GM12878 (cell line): Measurements from ENCODE around the gene FBXO42. TPM values are rescaled to one million over a fixed set of nuclear protein-coding genes. Genes with fewer than 3 reads are reported as not detected.
A peak's percentile ranks its signal among the peaks of the same experiment; 100 is the strongest.

Experiments
- ATAC-seq: fragments of 200-7000 bp; cut with Tn5 transposase; 3 replicates; pipeline ENCODE4 v1.9.1; 2020; ENCODE audit warnings: mild to moderate bottlenecking, moderate library complexity
- BruUV-seq: library from RNA; stranded (reverse); fragments of 400-500 nt; replicated peaks from 2 replicates; lab custom pipeline; 2021; lab: Mats Ljungman, UMichigan
- CTCF ChIA-PET: fragments of 300-600 bp; sonication (Branson Sonifier 250); formaldehyde crosslinking; extraction: SDS; loops from one replicate; lab custom pipeline; 2021; ENCODE audit warnings: inconsistent platforms; lab: Yijun Ruan, JAX
- POLR2A ChIA-PET: fragments of 350-600 bp; formaldehyde crosslinking; extraction: SDS; loops from one replicate; lab custom pipeline; 2021; ENCODE audit warnings: inconsistent platforms; lab: Charles Lee
- RAD21 ChIA-PET: fragments of 300-600 bp; sonication (Branson Sonifier 250); formaldehyde crosslinking; loops from one replicate; lab custom pipeline; 2023; ENCODE audit warnings: antibody characterized with exemption; ENCODE audit not compliant: unreplicated experiment; lab: Charles Lee
- SMC1A ChIA-PET: fragments of 300-600 bp; sonication (Branson Sonifier 250); formaldehyde crosslinking; loops from one replicate; lab custom pipeline; 2023; ENCODE audit not compliant: unreplicated experiment, uncharacterized antibody; lab: Charles Lee
- DNase-seq: peaks from one replicate; pipeline ENCODE4 v3.0.0-alpha.2; 2011; ENCODE audit warnings: low read depth, low spot score
- FAIRE-seq: peaks from 3 replicates; lab custom pipeline; 2011; peaks lifted over from hg19 to GRCh38; lab: Jason Lieb, UNC
- H2AFZ ChIP-seq: 2 replicates; pipeline ENCODE4 v1.6.0; 2011; ENCODE audit warnings: low read depth, low read length, control low read depth; ENCODE audit not compliant: control insufficient read depth
- H3K27ac ChIP-seq: 2 replicates; pipeline ENCODE4 v1.5.1; 2011; ENCODE audit warnings: control low read depth; ENCODE audit not compliant: control insufficient read depth, insufficient read depth
- H3K27me3 ChIP-seq, 2 experiments: replicated peaks in 1 of 2; 2 replicates each; pipeline versions ENCODE4 v1.6.0 to v1.6.1; 2011; ENCODE audit warnings: low read length in 1 of 2; ENCODE audit not compliant: control insufficient read depth in 2 of 2, insufficient read depth in 2 of 2
- H3K36me3 ChIP-seq, 2 experiments: 2 replicates each; pipeline ENCODE4 v1.5.1; 2011; ENCODE audit warnings: low read length in 1 of 2; ENCODE audit not compliant: control insufficient read depth in 2 of 2, insufficient read depth in 2 of 2
- H3K4me1 ChIP-seq: 2 replicates; pipeline ENCODE4 v1.6.1; 2011; ENCODE audit warnings: mild to moderate bottlenecking, low read length, moderate library complexity, mixed read lengths; ENCODE audit not compliant: control insufficient read depth, insufficient read depth
- H3K4me2 ChIP-seq: 2 replicates; pipeline ENCODE4 v1.6.0; 2011; ENCODE audit warnings: control low read depth; ENCODE audit not compliant: control insufficient read depth, insufficient read depth
- H3K4me3 ChIP-seq: fragments of 200-600 bp; sonication (generic); 2 replicates; pipeline ENCODE4 v1.5.1; 2016
- H3K79me2 ChIP-seq: 2 replicates; pipeline ENCODE4 v1.6.0; 2011; ENCODE audit warnings: low read length; ENCODE audit not compliant: control insufficient read depth, insufficient read depth
- H3K9ac ChIP-seq: 2 replicates; pipeline ENCODE4 v1.8.0; 2011; ENCODE audit warnings: low read length, control low read depth, mixed read lengths; ENCODE audit not compliant: control insufficient read depth, insufficient read depth
- H3K9me3 ChIP-seq: replicated peaks from 3 replicates; pipeline ENCODE4 v1.5.1; 2011; ENCODE audit warnings: mild to moderate bottlenecking, low read length; ENCODE audit not compliant: control insufficient read depth, insufficient read depth
- H4K20me1 ChIP-seq: 2 replicates; pipeline ENCODE4 v1.6.0; 2011; ENCODE audit not compliant: control insufficient read depth, insufficient read depth
- BACH1 ChIP-seq: fragments of 450-650 bp; IDR thresholded peaks from 2 replicates; pipeline ENCODE4 v1.6.1; 2017; ENCODE audit warnings: mild to moderate bottlenecking, borderline replicate concordance
- CHD1 ChIP-seq: IDR thresholded peaks from 2 replicates; pipeline ENCODE4 v1.6.1; 2012; ENCODE audit warnings: low read depth, low read length, improper control_type of control experiment
- CREM ChIP-seq: IDR thresholded peaks from 2 replicates; pipeline ENCODE4 v1.6.1; 2014; ENCODE audit warnings: antibody characterized with exemption, low read depth
- E2F4 ChIP-seq: IDR thresholded peaks from 2 replicates; pipeline ENCODE4 v1.6.1; 2012; ENCODE audit warnings: low read depth, low read length, improper control_type of control experiment
- HDGF ChIP-seq: fragments of 450-650 bp; IDR thresholded peaks from 2 replicates; pipeline ENCODE4 v1.6.1; 2016; ENCODE audit warnings: antibody characterized with exemption
- JUNB ChIP-seq: IDR thresholded peaks from 2 replicates; pipeline ENCODE4 v1.6.1; 2016; ENCODE audit warnings: antibody characterized with exemption, mild to moderate bottlenecking
- JUND ChIP-seq: IDR thresholded peaks from 2 replicates; pipeline ENCODE4 v1.6.1; 2012; ENCODE audit warnings: low read depth, mild to moderate bottlenecking, low read length, improper control_type of control experiment, moderate library complexity
- POU2F2 ChIP-seq: IDR thresholded peaks from 3 replicates; pipeline ENCODE4 v1.6.1; 2011; ENCODE audit warnings: low read depth, mild to moderate bottlenecking, low read length, borderline replicate concordance
- WRNIP1 ChIP-seq: IDR thresholded peaks from 2 replicates; pipeline ENCODE4 v1.6.1; 2011; ENCODE audit warnings: low read depth, low read length, improper control_type of control experiment, borderline replicate concordance
- ZZZ3 ChIP-seq: IDR thresholded peaks from 2 replicates; pipeline ENCODE4 v1.6.1; 2011; ENCODE audit warnings: low read depth; ENCODE audit not compliant: control insufficient read depth, insufficient read length
- WGBS: methylation state at CpG from one replicate; pipeline ENCODE4 v1.1.6; 2016; ENCODE audit warnings: low lambda C conversion rate; ENCODE audit not compliant: insufficient replicate concordance, insufficient coverage; ENCODE audit errors: missing lambda C conversion rate; 5-methylcytosine and 5-hydroxymethylcytosine counted together
- in situ Hi-C: fragments of 300-500 bp; cut with MboI; formaldehyde crosslinking; loops from 9 replicates; pipeline ENCODE4 v1.14.3; 2018; ENCODE audit warnings: mixed read lengths
- intact Hi-C: fragments of 100-400 bp; cut with micrococcal nuclease; formaldehyde crosslinking; loops from one replicate; pipeline ENCODE4 v1.14.2; 2022; ENCODE audit not compliant: unreplicated experiment
- polyA plus RNA-seq, 11 experiments: library from polyadenylated mRNA; depleted of rRNA in 4 of 11; unstranded in 6 of 11; stranded (reverse) in 5 of 11; fragments of >200 nt; fragmentation: Nextera tagmentation in 4 of 11; fragmentation: Illumina TruSeq in 1 of 11; extraction: Ambion mirVana in 4 of 11; extraction: Trizol in 1 of 11; gene quantifications; 1 replicate in 1 of 11; 2 replicates in 10 of 11; pipeline versions ENCODE4 v1.2.1 to v1.2.3, GENCODE V29; 2011 to 2016; ENCODE audit warnings: inconsistent platforms in 2 of 11, missing spikeins in 2 of 11, low read depth in 1 of 11
- total RNA-seq, 4 experiments: library from RNA; depleted of rRNA in 3 of 4; stranded (reverse); fragments of >200 nt in 3 of 4; fragmentation: Illumina TruSeq in 1 of 4; extraction: Trizol in 1 of 4; gene quantifications; 2 replicates each; pipeline versions ENCODE4 v1.2.1 to v1.2.3, GENCODE V29; 2013 to 2021
- TF ChIP-seq, protein P1 (sequence below): fragments of 450-650 bp; IDR thresholded peaks from 2 replicates; pipeline ENCODE4 v1.6.1; 2016; ENCODE audit warnings: mild to moderate bottlenecking
- TF ChIP-seq, protein P2 (sequence below): IDR thresholded peaks from 2 replicates; pipeline ENCODE4 v1.6.1; 2011; ENCODE audit warnings: mild to moderate bottlenecking, low read depth, low read length, moderate library complexity; ENCODE audit not compliant: insufficient replicate concordance

Gene FBXO42
- total and polyA plus RNA-seq, 10 of the 15 experiments (the other 5 are each of a cell fraction or from before 2014, with no cell fraction given) = 6.1 to 23.8 (median 15.2) TPM

GRCh38 chr1:16221499-16221898 lies 130.8 kb downstream of the FBXO42 start:
- H2AFZ ChIP-seq = no peak overlapping the region
- H3K36me3 ChIP-seq = no peaks in the 10 kb centered on the region
- 100% methylated on average over 1 of the region's 1 CpG for WGBS
- intact Hi-C loops = no loop called here
- H3K9ac ChIP-seq = no peak overlapping the region
- in situ Hi-C loops = no loop called here
- no peaks in the 10 kb centered on the region for H3K79me2 ChIP-seq
- H3K4me2 ChIP-seq = no peak overlapping the region
- DNase-seq = no peak
- H3K27ac ChIP-seq = no peak overlapping the region
- ChIA-PET POLR2A (interaction anchor here (0.6 kb wide), 2 partner anchors 243 to 779 kb away, joined by 3 to 6 read pairs; no protein-coding TSS in a partner anchor), SMC1A (interaction anchor here (1.0 kb wide), 1 partner anchor 28 kb away, joined by 3 read pairs; no protein-coding TSS in a partner anchor), CTCF (interaction anchor here (0.9 kb wide), 1 partner anchor 142 kb away, joined by 3 read pairs; no protein-coding TSS in a partner anchor), RAD21 (interaction anchor here (1.6 kb wide), 1 partner anchor 143 kb away, joined by 4 read pairs; no protein-coding TSS in a partner anchor)
- ATAC-seq = no peak
- no TSS peak for BruUV-seq
- H3K27me3 ChIP-seq = no peaks in the 10 kb centered on the region; a peak in 2 of 4 replicates
- no peaks in the 10 kb centered on the region for H3K9me3 ChIP-seq
- TF ChIP-seq E2F4 (no peak), ZZZ3 (no peak), JUND (no peak), HDGF (0 out of 2 replicates have a peak, but pooled peaks have one; percentile 41)
- peaks cover 1% of the 10 kb centered on the region; the same call in 1 of the 2 replicates for H3K4me1 ChIP-seq
- H3K4me3 ChIP-seq = no peak overlapping the region
- H4K20me1 ChIP-seq = no peaks in the 10 kb centered on the region
- FAIRE-seq = no peak

GRCh38 chr1:16219968-16220500 lies 132.2 kb downstream of the FBXO42 start:
- no peak overlapping the region for H3K4me3 ChIP-seq
- H3K36me3 ChIP-seq = no peaks in the 10 kb centered on the region
- whole genome bisulfite sequencing = 51% methylated on average over 4 of the region's 4 CpGs
- intact Hi-C loops = no loop called here
- H3K9me3 ChIP-seq = no peaks in the 10 kb centered on the region
- ChIA-PET POLR2A (no interaction called here), CTCF (interaction anchor here (1.1 to 1.5 kb wide), 4 partner anchors 9 to 141 kb away, joined by 3 read pairs; no protein-coding TSS in a partner anchor), SMC1A (interaction anchor here (1.9 kb wide), 1 partner anchor 24 kb away, joined by 4 read pairs; no protein-coding TSS in a partner anchor), RAD21 (interaction anchor here (1.1 kb wide), 1 partner anchor 137 kb away, joined by 3 read pairs; no protein-coding TSS in a partner anchor)
- H3K79me2 ChIP-seq = no peaks in the 10 kb centered on the region
- H4K20me1 ChIP-seq = no peaks in the 10 kb centered on the region
- H2AFZ ChIP-seq = peak overlapping the region; percentile 28
- in situ Hi-C loops = no loop called here
- DNase-seq (no peak), ATAC-seq (no peak), FAIRE-seq (no peak)
- no TSS peak for BruUV-seq
- H3K27ac ChIP-seq = no peak overlapping the region
- H3K27me3 ChIP-seq = no peaks in the 10 kb centered on the region
- no peak overlapping the region for H3K9ac ChIP-seq
- no peak overlapping the region for H3K4me2 ChIP-seq
- H3K4me1 ChIP-seq = peaks cover 5% of the 10 kb centered on the region; the same call in 1 of the 2 replicates
- no peak for TF ChIP-seq POU2F2
- TF ChIP-seq CHD1 = no peak
- TF ChIP-seq JUNB = no peak
- TF ChIP-seq WRNIP1 = no peak
- TF ChIP-seq CREM = no peak
- TF ChIP-seq BACH1 = no peak
- TF ChIP-seq, protein P1, sequence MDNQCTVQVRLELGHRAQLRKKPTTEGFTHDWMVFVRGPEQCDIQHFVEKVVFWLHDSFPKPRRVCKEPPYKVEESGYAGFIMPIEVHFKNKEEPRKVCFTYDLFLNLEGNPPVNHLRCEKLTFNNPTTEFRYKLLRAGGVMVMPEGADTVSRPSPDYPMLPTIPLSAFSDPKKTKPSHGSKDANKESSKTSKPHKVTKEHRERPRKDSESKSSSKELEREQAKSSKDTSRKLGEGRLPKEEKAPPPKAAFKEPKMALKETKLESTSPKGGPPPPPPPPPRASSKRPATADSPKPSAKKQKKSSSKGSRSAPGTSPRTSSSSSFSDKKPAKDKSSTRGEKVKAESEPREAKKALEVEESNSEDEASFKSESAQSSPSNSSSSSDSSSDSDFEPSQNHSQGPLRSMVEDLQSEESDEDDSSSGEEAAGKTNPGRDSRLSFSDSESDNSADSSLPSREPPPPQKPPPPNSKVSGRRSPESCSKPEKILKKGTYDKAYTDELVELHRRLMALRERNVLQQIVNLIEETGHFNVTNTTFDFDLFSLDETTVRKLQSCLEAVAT = no peak
- TF ChIP-seq, protein P2, sequence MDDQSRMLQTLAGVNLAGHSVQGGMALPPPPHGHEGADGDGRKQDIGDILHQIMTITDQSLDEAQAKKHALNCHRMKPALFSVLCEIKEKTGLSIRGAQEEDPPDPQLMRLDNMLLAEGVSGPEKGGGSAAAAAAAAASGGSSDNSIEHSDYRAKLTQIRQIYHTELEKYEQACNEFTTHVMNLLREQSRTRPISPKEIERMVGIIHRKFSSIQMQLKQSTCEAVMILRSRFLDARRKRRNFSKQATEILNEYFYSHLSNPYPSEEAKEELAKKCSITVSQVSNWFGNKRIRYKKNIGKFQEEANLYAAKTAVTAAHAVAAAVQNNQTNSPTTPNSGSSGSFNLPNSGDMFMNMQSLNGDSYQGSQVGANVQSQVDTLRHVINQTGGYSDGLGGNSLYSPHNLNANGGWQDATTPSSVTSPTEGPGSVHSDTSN = no peak
